HG02884 (cell line): ENCODE results near the gene PLA2G3.
"Not testable (repeated sequence)": the region's sequence is repeated elsewhere in the genome, so short reads cannot be mapped to it uniquely, and the experiment has no call there.

Experiments used
- ATAC-seq: cut with Tn5 transposase; IDR thresholded peaks from one replicate; pipeline ENCODE4 v1.9.1; 2021; ENCODE audit warnings: mild to moderate bottlenecking, moderate library complexity; ENCODE audit not compliant: unreplicated experiment

PLA2G3 gene

GRCh38 chr22:31100762-31101525 lies 39.4 kb downstream of the PLA2G3 start:
- ATAC-seq: no peak

- no peak for ATAC-seq
These were observed 40.2 kb downstream of the PLA2G3 start for GRCh38 chr22:31099841-31100761.

GRCh38 chr22:31099386-31099785 lies 40.9 kb downstream of the PLA2G3 start:
- ATAC-seq: no peak

GRCh38 chr22:31098632-31099110 lies 41.6 kb downstream of the PLA2G3 start:
- no peak for ATAC-seq

DNA sequence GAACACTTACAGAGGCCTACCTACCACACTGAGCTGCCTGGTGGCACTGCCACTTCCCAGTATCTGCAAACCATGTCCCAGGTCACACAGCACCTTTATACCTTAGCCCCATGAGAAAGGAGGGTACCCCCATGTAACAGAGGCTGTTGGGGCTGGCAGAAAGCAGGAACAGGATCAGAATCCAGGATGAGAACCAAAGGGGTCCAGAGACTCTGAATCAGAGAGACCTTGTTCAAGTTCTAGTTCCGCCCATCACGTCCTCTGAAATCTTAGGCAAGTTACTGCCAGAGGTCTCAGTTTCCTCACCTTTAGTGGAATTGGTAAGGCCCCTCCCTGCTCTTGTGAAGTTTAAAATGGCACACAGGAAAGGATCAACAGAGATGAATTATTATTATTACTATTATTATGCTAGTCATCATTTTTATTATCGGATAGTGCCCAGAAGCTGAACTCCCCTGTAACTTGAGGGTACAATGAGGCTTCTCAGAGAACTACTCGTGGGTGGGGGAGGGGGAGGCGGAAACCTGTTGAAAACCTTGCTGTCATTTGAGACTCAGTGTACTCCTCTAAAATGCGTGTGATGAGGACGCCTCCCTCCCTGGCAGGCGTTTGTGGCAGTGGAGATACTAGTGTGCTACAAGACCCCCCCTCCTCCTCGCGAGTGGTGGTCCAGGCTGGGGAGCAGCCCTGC lies 42.2 kb downstream of the PLA2G3 start:
- no peak for ATAC-seq

- ATAC-seq: not testable (repeated sequence)
These were observed 42.8 kb downstream of the PLA2G3 start for GRCh38 chr22:31097539-31097938.

DNA sequence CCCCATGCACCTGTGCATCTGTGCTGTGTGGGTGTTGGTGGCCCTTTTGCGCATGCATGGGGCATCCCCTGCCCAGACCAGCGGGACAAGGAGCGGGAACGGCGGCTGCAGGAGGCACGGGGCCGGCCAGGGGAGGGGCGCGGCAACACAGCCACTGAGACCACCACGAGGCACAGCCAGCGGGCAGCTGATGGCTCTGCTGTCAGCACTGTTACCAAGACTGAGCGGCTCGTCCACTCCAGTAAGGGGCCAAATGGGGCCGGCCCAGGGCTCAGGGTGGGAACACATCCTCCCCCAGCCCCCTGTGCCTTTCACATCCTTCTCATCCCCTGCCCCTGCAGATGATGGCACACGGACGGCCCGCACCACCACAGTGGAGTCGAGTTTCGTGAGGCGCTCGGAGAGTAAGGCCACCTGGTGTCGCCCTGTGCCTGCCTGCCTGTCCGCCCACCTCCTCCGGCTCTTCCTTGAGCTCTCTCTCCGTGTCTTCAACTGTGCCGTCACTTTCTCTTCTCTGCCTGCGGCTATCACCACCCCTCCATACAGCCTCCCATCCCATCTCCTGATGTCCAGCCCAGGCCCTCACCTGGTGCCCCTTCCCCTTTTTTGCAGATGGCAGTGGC lies 43.5 kb downstream of the PLA2G3 start:
- ATAC-seq: no peak

DNA sequence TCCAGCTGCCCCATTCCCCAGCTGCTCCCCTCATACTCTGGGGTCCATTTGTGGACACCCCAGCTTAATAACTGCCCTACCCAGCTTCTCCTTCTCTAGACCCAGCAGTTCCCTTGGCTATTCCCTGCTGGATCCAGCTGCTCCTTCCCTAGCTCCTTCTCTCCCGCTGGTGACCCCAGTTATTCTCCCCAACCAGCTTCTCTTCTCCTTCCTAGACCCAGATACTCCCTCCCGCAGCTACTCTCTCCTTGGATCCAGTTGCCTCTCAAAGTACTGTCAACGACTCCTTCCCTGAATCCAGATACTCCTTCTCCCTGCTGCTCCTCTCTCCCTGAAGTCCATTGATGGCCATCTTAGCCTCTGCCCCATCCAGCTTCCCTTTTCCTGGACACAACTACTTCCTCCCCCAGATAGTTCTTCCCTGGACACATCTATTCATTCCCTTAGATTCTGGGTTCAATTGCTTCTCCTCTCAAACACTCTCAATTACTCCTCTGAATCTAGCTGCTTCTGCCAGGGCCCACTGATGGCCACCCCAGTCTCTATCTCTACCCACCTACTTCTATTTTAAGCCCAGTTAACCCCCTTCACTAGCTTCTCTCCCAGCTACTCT lies 44.6 kb downstream of the PLA2G3 start:
- no peak for ATAC-seq

DNA sequence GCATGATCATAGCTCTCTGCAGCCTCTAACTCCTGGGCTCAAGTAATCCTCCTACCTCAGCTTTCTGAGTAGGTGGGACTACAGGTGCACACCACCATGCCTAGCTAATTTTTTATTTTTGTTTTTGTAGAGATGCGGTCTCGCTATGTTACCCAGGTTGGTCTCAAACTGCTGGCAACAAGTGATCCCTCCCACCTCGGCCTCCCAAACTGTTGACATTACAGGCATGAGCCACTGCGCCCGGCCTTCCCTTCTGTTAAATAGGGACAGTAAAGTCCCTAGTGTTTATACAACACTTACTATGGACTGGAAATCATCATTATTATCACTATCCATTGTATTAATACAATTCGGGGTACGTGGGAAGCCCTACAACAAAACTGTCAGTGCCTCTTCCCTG lies 45.6 kb downstream of the PLA2G3 start:
- no peak for ATAC-seq

DNA sequence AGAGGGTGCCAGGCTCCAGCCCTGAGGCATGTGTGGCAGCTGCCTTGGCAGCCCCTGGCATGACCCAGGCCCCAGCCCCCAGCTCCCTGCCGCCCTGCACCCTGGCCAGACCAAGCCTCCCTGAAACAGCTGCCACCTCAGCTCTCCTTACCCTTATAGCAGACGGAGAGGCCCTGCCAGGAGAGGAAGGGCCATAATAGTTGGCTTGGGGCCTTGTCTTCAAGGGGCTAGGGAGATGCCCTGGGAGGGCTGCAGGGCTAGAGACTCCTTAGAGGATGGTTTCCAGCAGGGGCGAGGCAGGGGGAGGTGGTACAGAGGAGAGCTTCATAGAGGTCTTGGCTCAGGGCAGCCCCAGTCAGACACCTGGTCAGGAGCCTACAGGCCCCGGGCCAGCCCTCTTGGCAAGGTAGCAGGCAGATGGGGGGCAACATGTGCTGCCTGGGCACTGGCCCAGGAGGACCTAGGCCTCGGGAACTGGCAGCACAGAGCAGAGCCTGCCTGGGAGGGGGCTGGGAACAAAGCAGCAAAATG lies 46.2 kb downstream of the PLA2G3 start:
- ATAC-seq: no peak

GRCh38 chr22:31093086-31093850 lies 47.0 kb downstream of the PLA2G3 start:
- ATAC-seq: no peak

GRCh38 chr22:31092161-31092560 lies 48.1 kb downstream of the PLA2G3 start:
- ATAC-seq: no peak

DNA sequence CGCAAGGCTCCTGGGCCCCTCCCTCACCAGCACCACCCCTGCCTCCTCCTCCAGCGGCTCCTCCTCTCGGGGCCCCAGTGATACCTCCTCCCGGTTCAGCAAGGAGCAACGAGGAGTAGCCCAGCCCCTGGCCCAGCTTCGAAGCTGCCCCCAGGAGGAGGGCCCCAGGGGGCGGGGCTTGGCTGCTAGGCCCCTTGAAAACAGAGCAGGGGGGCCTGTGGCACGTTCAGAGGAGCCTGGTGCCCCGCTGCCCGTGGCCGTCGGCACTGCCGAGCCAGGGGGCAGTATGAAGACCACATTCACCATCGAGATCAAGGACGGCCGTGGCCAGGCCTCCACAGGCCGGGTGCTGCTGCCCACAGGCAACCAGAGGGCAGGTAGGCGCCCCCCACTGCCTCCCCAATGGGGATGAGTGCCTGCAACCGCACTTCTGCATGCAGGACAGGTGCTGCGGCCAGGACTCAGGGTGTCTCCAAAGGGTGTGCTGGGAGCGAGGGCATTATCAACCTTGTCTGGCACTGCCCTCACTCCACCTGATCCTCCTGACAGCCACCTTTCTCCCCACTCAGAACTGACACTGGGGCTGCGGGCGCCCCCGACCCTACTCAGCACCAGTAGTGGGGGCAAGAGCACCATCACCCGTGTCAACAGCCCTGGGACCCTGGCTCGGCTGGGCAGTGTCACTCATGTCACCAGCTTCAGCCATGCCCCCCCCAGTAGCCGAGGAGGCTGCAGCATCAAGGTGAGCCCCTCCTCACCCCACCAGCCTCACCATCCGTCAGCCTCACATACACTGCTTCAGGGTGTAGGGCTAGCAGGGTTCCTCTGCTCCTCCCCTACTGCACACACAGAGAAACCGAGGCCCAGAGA lies 49.0 kb downstream of the PLA2G3 start:
- no peak for ATAC-seq

DNA sequence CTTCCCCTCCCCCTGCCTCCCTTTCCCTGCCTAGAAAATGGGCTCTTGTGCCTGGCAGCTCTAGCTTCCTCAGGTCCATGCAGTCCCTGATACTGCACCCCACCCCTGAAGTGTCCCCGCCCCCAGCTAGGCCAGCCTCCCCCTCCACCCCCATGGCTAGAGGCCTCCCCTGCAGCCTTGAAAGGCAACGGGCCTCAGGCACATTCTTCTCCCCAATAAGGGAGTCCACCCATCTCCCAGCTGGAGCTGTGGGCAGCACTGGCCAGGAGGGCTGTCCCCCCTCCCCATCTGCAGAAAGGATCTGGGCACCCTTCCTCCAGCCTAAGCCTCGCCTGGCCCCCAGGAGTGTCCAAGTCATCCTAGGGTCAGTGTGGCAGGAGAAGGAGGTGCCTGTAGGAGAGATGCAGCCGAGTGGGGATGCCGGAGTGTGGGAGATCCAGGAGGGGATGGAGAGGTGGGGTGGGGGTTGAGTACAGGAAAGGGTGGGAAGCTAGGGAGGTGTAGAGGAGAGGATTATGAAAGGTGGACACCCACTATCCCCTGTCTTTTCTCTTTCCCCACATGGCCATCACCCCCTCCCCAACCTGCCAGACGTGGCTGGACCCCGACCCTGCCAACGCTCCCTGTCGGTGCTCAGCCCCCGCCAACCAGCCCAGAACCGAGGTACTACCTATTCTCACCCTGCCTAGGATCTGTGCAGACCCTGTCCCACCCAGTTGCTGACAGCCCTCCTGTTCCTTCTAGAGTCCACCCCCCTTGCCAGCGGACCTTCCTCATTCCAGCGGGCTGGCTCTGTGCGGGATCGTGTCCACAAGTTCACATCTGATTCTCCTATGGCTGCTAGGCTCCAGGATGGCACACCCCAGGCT lies 49.9 kb downstream of the PLA2G3 start:
- no peak for ATAC-seq

- no peak for ATAC-seq
These were observed 50.9 kb downstream of the PLA2G3 start for GRCh38 chr22:31089160-31090100.

GRCh38 chr22:31088233-31088986 lies 51.9 kb downstream of the PLA2G3 start:
- ATAC-seq: no peak
